Esophagus muscularis mucosa (tissue), 3 donors: ENCODE measurements around the gene TSEN54.

Experiments
- POLR2A ChIP-seq: fragments of 450-650 bp; IDR thresholded peaks from one replicate; pipeline ENCODE4 v1.6.1; 2017; ENCODE audit warnings: antibody characterized with exemption, moderate library complexity, mild to moderate bottlenecking, low read depth
- TF ChIP-seq, protein P1 (sequence below), 3 experiments: fragments of 200-600 bp in 2 of 3; fragments of 450-650 bp in 1 of 3; sonication (generic) in 2 of 3; IDR thresholded peaks; one replicate each; pipeline ENCODE4 v1.5.1; 2017 to 2019; ENCODE audit warnings: antibody characterized with exemption in 3 of 3, mild to moderate bottlenecking in 2 of 3, moderate library complexity in 1 of 3

DNA sequence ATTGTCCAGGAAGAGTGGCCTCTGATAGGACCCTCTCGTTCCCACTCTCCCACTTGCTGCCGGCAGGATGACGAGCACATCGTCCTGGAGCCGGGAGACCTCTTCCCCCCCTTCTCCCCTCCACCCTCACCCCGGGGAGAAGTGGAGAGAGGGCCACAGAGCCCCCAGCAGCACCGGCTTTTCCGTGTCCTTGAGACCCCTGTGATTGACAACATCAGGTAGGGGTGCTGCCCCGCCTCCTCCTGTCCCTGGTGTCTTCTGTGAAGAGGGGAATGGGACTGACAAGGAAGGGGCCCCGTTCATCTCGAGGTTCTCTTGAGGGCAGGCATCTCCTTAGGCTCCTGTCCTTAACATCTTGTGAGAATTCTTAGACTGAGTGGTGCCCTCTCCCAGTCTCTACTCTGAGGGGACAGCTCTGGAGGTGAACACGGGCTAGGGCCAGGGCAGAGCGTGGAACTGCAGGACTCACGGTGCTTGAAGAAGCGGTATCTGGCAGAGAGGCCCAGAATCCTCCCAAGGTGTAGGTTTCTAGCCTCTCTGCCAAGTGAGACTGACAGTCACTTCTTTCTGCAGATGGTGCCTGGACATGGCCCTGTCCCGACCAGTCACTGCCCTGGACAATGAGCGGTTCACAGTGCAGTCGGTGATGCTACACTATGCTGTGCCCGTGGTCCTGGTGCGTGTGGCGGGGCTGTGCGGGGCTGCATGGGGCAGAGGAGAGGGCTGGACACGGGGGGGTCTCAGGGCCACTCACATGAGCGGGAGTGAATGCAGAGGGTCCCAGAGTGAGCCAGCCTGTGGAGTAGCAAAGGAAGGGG lies 27.4 kb upstream of the TSEN54 start:
- TF ChIP-seq, protein P1, sequence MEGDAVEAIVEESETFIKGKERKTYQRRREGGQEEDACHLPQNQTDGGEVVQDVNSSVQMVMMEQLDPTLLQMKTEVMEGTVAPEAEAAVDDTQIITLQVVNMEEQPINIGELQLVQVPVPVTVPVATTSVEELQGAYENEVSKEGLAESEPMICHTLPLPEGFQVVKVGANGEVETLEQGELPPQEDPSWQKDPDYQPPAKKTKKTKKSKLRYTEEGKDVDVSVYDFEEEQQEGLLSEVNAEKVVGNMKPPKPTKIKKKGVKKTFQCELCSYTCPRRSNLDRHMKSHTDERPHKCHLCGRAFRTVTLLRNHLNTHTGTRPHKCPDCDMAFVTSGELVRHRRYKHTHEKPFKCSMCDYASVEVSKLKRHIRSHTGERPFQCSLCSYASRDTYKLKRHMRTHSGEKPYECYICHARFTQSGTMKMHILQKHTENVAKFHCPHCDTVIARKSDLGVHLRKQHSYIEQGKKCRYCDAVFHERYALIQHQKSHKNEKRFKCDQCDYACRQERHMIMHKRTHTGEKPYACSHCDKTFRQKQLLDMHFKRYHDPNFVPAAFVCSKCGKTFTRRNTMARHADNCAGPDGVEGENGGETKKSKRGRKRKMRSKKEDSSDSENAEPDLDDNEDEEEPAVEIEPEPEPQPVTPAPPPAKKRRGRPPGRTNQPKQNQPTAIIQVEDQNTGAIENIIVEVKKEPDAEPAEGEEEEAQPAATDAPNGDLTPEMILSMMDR (IDR thresholded peaks at IDR 0.05) = no peak
- no peak for TF ChIP-seq POLR2A
